Measurements from ENCODE around the gene SPECC1L. TPM values are rescaled to one million over a fixed set of nuclear protein-coding genes. Genes with fewer than 3 reads are reported as not detected.

SPECC1L gene
- total RNA-seq, 1 donor from 2014 or later = 69.2 TPM

DNA sequence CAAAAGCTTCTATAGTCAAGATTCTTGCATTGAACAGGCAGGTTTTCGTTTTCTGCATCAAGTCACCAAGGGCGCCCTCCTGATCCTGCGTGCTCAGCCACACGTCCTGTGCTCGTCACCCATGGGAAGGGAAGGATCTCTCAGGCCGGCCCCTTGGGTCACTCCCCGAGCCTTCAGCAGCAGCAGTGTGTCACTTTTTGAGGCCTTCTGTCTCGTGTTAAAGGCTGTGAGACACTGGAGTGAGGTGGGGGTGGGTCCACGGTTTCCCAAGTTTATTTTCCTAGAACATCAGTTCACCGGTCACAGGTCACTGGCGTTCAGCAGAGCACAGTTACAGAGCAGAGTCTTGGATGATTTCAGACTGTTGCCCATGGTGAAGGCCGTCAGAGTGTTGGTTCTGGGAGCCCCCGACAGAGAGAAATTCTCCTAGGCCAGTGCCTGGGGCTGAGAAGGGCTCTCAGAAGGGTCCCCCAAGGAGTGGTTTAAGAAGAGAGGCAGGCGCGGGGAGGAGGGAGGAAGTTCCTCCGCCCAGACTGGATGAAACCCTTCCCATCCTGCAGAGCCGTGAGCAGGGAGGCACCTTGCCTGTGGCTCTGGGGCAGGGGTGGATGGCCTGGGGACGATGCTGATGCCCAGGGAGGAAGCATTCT, 143.2 kb downstream of the SPECC1L start:
- H3K36me3 ChIP-seq (ENCODE audit: insufficient read depth, low read length) = peaks cover 7% of the 10 kb centered on the region
- no peaks in the 10 kb centered on the region for H3K27me3 ChIP-seq (ENCODE audit: insufficient read depth, low read length)
- no peak overlapping the region for H2AFZ ChIP-seq (ENCODE audit: low read depth, low read length)
- no peak overlapping the region for H3K4me3 ChIP-seq (ENCODE audit: insufficient read depth, low read depth, low read length)
- Mint-ChIP-seq H3K4me1 (ENCODE audit: low read depth, unreplicated experiment) (peaks cover 7% of the 10 kb centered on the region), H3K4me3 (ENCODE audit: unreplicated experiment) (no peak overlapping the region), H3K27me3 (ENCODE audit: low read depth, unreplicated experiment) (no peaks in the 10 kb centered on the region), H3K36me3 (ENCODE audit: low read depth, unreplicated experiment) (peaks cover 12% of the 10 kb centered on the region), H3K27ac (ENCODE audit: unreplicated experiment) (no peak overlapping the region), H3K9me3 (ENCODE audit: unreplicated experiment) (no peaks in the 10 kb centered on the region)
- DNase-seq (ENCODE audit: low read depth) = no peak
- TF ChIP-seq EZH2 (IDR thresholded peaks at IDR 0.05; ENCODE audit: insufficient read depth, low read length) = no peak
- TF ChIP-seq, protein P1, sequence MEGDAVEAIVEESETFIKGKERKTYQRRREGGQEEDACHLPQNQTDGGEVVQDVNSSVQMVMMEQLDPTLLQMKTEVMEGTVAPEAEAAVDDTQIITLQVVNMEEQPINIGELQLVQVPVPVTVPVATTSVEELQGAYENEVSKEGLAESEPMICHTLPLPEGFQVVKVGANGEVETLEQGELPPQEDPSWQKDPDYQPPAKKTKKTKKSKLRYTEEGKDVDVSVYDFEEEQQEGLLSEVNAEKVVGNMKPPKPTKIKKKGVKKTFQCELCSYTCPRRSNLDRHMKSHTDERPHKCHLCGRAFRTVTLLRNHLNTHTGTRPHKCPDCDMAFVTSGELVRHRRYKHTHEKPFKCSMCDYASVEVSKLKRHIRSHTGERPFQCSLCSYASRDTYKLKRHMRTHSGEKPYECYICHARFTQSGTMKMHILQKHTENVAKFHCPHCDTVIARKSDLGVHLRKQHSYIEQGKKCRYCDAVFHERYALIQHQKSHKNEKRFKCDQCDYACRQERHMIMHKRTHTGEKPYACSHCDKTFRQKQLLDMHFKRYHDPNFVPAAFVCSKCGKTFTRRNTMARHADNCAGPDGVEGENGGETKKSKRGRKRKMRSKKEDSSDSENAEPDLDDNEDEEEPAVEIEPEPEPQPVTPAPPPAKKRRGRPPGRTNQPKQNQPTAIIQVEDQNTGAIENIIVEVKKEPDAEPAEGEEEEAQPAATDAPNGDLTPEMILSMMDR (IDR thresholded peaks at IDR 0.05; ENCODE audit: insufficient read depth, low read depth, low read length) = no peak
- no peaks in the 10 kb centered on the region for H3K9me3 ChIP-seq (ENCODE audit: insufficient read depth, low read depth, low read length)
- no peak overlapping the region for H3K9ac ChIP-seq (ENCODE audit: low read length)
- peaks cover 6% of the 10 kb centered on the region for H3K4me1 ChIP-seq (ENCODE audit: insufficient read depth, low read length)
- peaks cover 21% of the 10 kb centered on the region for H4K20me1 ChIP-seq (ENCODE audit: insufficient read depth, low read length)
- no peaks in the 10 kb centered on the region for H3K79me2 ChIP-seq (ENCODE audit: insufficient read depth, low read length)
- no peak overlapping the region for H3K4me2 ChIP-seq (ENCODE audit: low read length)
- no peak overlapping the region for H3K27ac ChIP-seq (ENCODE audit: low read depth, low read length)
- no peak for FAIRE-seq

DNA sequence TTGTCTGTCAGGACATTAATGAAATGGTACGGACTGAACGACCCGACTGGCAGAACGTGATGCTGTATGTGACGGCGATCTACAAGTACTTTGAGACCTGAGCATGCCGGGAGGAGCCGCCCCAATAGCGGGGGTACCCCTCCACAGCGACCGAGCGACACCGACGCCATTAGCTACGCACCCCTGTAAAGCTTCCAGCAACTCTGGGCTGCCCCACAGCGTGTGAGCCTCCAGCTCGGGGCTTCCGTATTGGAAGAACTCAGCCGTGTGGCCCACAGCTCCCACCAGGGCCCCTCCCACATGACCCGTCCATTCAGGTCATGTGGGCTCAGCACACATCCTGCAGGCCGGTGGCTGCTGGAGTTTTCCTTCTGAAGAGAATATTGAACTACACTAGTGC, 143.9 kb downstream of the SPECC1L start:
- H3K79me2 ChIP-seq (ENCODE audit: insufficient read depth, low read length) = no peaks in the 10 kb centered on the region
- H3K4me2 ChIP-seq (ENCODE audit: low read length) = no peak overlapping the region
- peaks cover 6% of the 10 kb centered on the region for H3K4me1 ChIP-seq (ENCODE audit: insufficient read depth, low read length)
- Mint-ChIP-seq H3K4me1 (ENCODE audit: low read depth, unreplicated experiment) (peaks cover 5% of the 10 kb centered on the region), H3K9me3 (ENCODE audit: unreplicated experiment) (no peaks in the 10 kb centered on the region), H3K27ac (ENCODE audit: unreplicated experiment) (no peak overlapping the region), H3K36me3 (ENCODE audit: low read depth, unreplicated experiment) (peaks cover 12% of the 10 kb centered on the region), H3K4me3 (ENCODE audit: unreplicated experiment) (no peak overlapping the region), H3K27me3 (ENCODE audit: low read depth, unreplicated experiment) (no peaks in the 10 kb centered on the region)
- no peak overlapping the region for H2AFZ ChIP-seq (ENCODE audit: low read depth, low read length)
- H3K9ac ChIP-seq (ENCODE audit: low read length) = no peak overlapping the region
- peaks cover 17% of the 10 kb centered on the region for H4K20me1 ChIP-seq (ENCODE audit: insufficient read depth, low read length)
- DNase-seq (ENCODE audit: low read depth) (no peak), FAIRE-seq (no peak)
- no peaks in the 10 kb centered on the region for H3K27me3 ChIP-seq (ENCODE audit: insufficient read depth, low read length)
- TF ChIP-seq EZH2 (IDR thresholded peaks at IDR 0.05; ENCODE audit: insufficient read depth, low read length) = no peak
- TF ChIP-seq, protein P1 (IDR thresholded peaks at IDR 0.05; ENCODE audit: insufficient read depth, low read depth, low read length) = no peak
- no peaks in the 10 kb centered on the region for H3K9me3 ChIP-seq (ENCODE audit: insufficient read depth, low read depth, low read length)
- H3K4me3 ChIP-seq (ENCODE audit: insufficient read depth, low read depth, low read length) = no peak overlapping the region
- no peak overlapping the region for H3K27ac ChIP-seq (ENCODE audit: low read depth, low read length)
- peaks cover 7% of the 10 kb centered on the region for H3K36me3 ChIP-seq (ENCODE audit: insufficient read depth, low read length)
